Measurements from ENCODE around the gene TBX20. TPM values are rescaled to one million over a fixed set of nuclear protein-coding genes. Genes with fewer than 3 reads are reported as not detected.

Gene TBX20
- total RNA-seq, 1 experiment from 2014 or later, result 2.5 TPM

DNA sequence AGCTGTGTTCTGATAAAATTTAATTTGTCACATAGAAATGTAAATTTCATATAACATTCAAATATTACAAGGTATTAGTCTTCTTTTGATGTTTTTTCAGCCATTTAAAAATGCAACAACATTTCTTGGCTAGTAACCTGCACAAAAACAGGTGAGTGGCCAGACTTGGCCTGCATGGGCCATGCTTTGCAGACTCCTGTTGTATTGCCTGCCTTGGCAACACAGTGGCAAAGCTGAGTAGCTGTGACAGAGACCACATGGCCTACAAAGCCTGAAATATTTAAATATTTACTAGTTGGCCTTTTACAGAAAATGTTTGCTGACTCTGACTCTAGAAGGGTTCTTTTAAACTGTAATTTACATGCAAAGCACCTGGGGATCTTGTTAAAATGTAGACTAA is 13.5 kb upstream of the TBX20 start:
- H3K27ac Mint-ChIP-seq (ENCODE audit: unreplicated experiment), result no peak overlapping the region
- H3K36me3 Mint-ChIP-seq (ENCODE audit: insufficient read depth, unreplicated experiment), result no peaks in the 10 kb centered on the region
- DNase-seq, result no peak
- no peaks in the 10 kb centered on the region for H3K9me3 ChIP-seq
- H3K4me1 ChIP-seq, result no peaks in the 10 kb centered on the region
- H3K36me3 ChIP-seq (ENCODE audit: control insufficient read depth, insufficient read depth, low read length), result no peaks in the 10 kb centered on the region
- no peak overlapping the region for H3K4me3 Mint-ChIP-seq (ENCODE audit: unreplicated experiment)
- H3K27me3 Mint-ChIP-seq (ENCODE audit: insufficient read depth, unreplicated experiment), result peaks cover 7% of the 10 kb centered on the region
- no peak overlapping the region for H3K4me3 ChIP-seq (ENCODE audit: low read depth, low read length)
- no peak for TF ChIP-seq CTCF (IDR thresholded peaks at IDR 0.05; ENCODE audit: insufficient read depth in 1 of 2, low read depth in 1 of 2, low read length in 1 of 2, severe bottlenecking in 1 of 2, unreplicated experiment in 1 of 2)
- no TSS peak for BruUV-seq (replicated peaks)
- CTCF ChIA-PET, result interaction anchor here (0.6 kb wide), 1 partner anchor 230 kb away, joined by 3 read pairs; the partner anchor contains the start of gene DPY19L1
- intact Hi-C loops (cut with micrococcal nuclease; ENCODE audit: unreplicated experiment), result no loop called here
- H3K4me1 Mint-ChIP-seq (ENCODE audit: low read depth, unreplicated experiment), result no peaks in the 10 kb centered on the region
- H3K9me3 Mint-ChIP-seq (ENCODE audit: unreplicated experiment), result no peaks in the 10 kb centered on the region
- no peaks in the 10 kb centered on the region for H3K27me3 ChIP-seq (replicated peaks; ENCODE audit: control insufficient read depth, insufficient read depth, low read length)
- POLR2A ChIA-PET, result no interaction called here

- peaks cover 7% of the 10 kb centered on the region for H3K27me3 Mint-ChIP-seq (ENCODE audit: insufficient read depth, unreplicated experiment)
- H3K4me1 Mint-ChIP-seq (ENCODE audit: low read depth, unreplicated experiment), result no peaks in the 10 kb centered on the region
- Histone ChIP-seq H3K4me3 (ENCODE audit: low read depth, low read length) (no peak overlapping the region), H3K9me3 (no peaks in the 10 kb centered on the region), H3K36me3 (ENCODE audit: control insufficient read depth, insufficient read depth, low read length) (no peaks in the 10 kb centered on the region), H3K4me1 (no peaks in the 10 kb centered on the region), H3K27me3 (replicated peaks; ENCODE audit: control insufficient read depth, insufficient read depth, low read length) (no peaks in the 10 kb centered on the region)
- ChIA-PET POLR2A (no interaction called here), CTCF (no interaction called here)
- H3K4me3 Mint-ChIP-seq (ENCODE audit: unreplicated experiment), result no peak overlapping the region
- no peak for TF ChIP-seq CTCF (IDR thresholded peaks at IDR 0.05; ENCODE audit: insufficient read depth in 1 of 2, low read depth in 1 of 2, low read length in 1 of 2, severe bottlenecking in 1 of 2, unreplicated experiment in 1 of 2)
- H3K9me3 Mint-ChIP-seq (ENCODE audit: unreplicated experiment), result no peaks in the 10 kb centered on the region
- intact Hi-C loops (cut with micrococcal nuclease; ENCODE audit: unreplicated experiment), result no loop called here
- no peak overlapping the region for H3K27ac Mint-ChIP-seq (ENCODE audit: unreplicated experiment)
- no peak for DNase-seq
- H3K36me3 Mint-ChIP-seq (ENCODE audit: insufficient read depth, unreplicated experiment), result no peaks in the 10 kb centered on the region
- BruUV-seq (replicated peaks), result no TSS peak
Measured at GRCh38 chr7:35263396-35263795, 9.5 kb upstream of the TBX20 start.

GRCh38 chr7:35261476-35262285 is 7.8 kb upstream of the TBX20 start:
- Mint-ChIP-seq H3K9me3 (ENCODE audit: unreplicated experiment) (no peaks in the 10 kb centered on the region), H3K4me3 (ENCODE audit: unreplicated experiment) (no peak overlapping the region), H3K4me1 (ENCODE audit: low read depth, unreplicated experiment) (no peaks in the 10 kb centered on the region), H3K27me3 (ENCODE audit: insufficient read depth, unreplicated experiment) (peaks cover 7% of the 10 kb centered on the region), H3K36me3 (ENCODE audit: insufficient read depth, unreplicated experiment) (no peaks in the 10 kb centered on the region), H3K27ac (ENCODE audit: unreplicated experiment) (no peak overlapping the region)
- Histone ChIP-seq H3K4me1 (no peaks in the 10 kb centered on the region), H3K9me3 (no peaks in the 10 kb centered on the region), H3K36me3 (ENCODE audit: control insufficient read depth, insufficient read depth, low read length) (no peaks in the 10 kb centered on the region), H3K4me3 (ENCODE audit: low read depth, low read length) (no peak overlapping the region), H3K27me3 (replicated peaks; ENCODE audit: control insufficient read depth, insufficient read depth, low read length) (no peaks in the 10 kb centered on the region)
- DNase-seq, result no peak
- no peak for TF ChIP-seq CTCF (IDR thresholded peaks at IDR 0.05; ENCODE audit: insufficient read depth in 1 of 2, low read depth in 1 of 2, low read length in 1 of 2, severe bottlenecking in 1 of 2, unreplicated experiment in 1 of 2)
- POLR2A ChIA-PET, result no interaction called here
- intact Hi-C loops (cut with micrococcal nuclease; ENCODE audit: unreplicated experiment), result no loop called here
- CTCF ChIA-PET, result no interaction called here
- BruUV-seq (replicated peaks), result no TSS peak
